H1 (cell line): ENCODE measurements around the gene HERC5. TPM values are rescaled to one million over a fixed set of nuclear protein-coding genes. Genes with fewer than 3 reads are reported as not detected.
A peak's percentile ranks its signal among the peaks of the same experiment; 100 is the strongest.

Experiments used
- ATF2 ChIP-seq: IDR thresholded peaks from 2 replicates; pipeline ENCODE4 v1.6.1; 2012; ENCODE audit warnings: low read length, inconsistent platforms
- BACH1 ChIP-seq: IDR thresholded peaks from 2 replicates; pipeline ENCODE4 v1.6.1; 2012; ENCODE audit warnings: low read length, improper control_type of control experiment
- BCL11A ChIP-seq, 2 experiments: IDR thresholded peaks; one replicate each; pipeline ENCODE4 v1.6.1; 2011; ENCODE audit warnings: low read depth in 2 of 2, low read length in 2 of 2, mild to moderate bottlenecking in 2 of 2
- CHD1 ChIP-seq: IDR thresholded peaks from 2 replicates; pipeline ENCODE4 v1.6.1; 2012; ENCODE audit warnings: low read depth, low read length, improper control_type of control experiment
- CHD2 ChIP-seq: IDR thresholded peaks from 2 replicates; pipeline ENCODE4 v1.6.1; 2012; ENCODE audit warnings: low read length, improper control_type of control experiment
- CREB1 ChIP-seq: IDR thresholded peaks from 2 replicates; pipeline ENCODE4 v1.6.1; 2012; ENCODE audit warnings: inconsistent platforms
- CTBP2 ChIP-seq: IDR thresholded peaks from 2 replicates; pipeline ENCODE4 v1.7.0; 2011; ENCODE audit warnings: borderline replicate concordance, mild to moderate bottlenecking, moderate library complexity, mixed read lengths, low read length; ENCODE audit not compliant: insufficient read depth, insufficient read length
- E2F6 ChIP-seq: IDR thresholded peaks from 2 replicates; pipeline ENCODE4 v1.6.1; 2012; ENCODE audit warnings: inconsistent platforms
- EP300 ChIP-seq, 2 experiments: IDR thresholded peaks; 1 replicate in 1 of 2; 2 replicates in 1 of 2; pipeline ENCODE4 v1.6.1; 2011 to 2012; ENCODE audit warnings: low read depth in 2 of 2, low read length in 2 of 2, mild to moderate bottlenecking in 2 of 2, borderline replicate concordance in 1 of 2, inconsistent platforms in 1 of 2, moderate library complexity in 1 of 2
- JUND ChIP-seq: IDR thresholded peaks from 2 replicates; pipeline ENCODE4 v1.6.1; 2011; ENCODE audit warnings: mild to moderate bottlenecking, improper control_type of control experiment, low read length
- KDM4A ChIP-seq: IDR thresholded peaks from one replicate; pipeline ENCODE4 v1.7.1; 2012; ENCODE audit warnings: low read depth, mild to moderate bottlenecking, moderate library complexity, low read length, inconsistent platforms; ENCODE audit not compliant: severe bottlenecking
- PHF8 ChIP-seq: fragments of 200-600 bp; sonication (generic); conservative IDR thresholded peaks from 2 replicates; pipeline ENCODE4 v1.7.1; 2012; ENCODE audit warnings: low read depth, mild to moderate bottlenecking, inconsistent platforms, low read length, moderate library complexity
- POU5F1 ChIP-seq: IDR thresholded peaks from 2 replicates; pipeline ENCODE4 v1.6.1; 2011; ENCODE audit warnings: low read depth, mild to moderate bottlenecking, low read length, moderate library complexity
- RBBP5 ChIP-seq: IDR thresholded peaks from 2 replicates; pipeline ENCODE4 v1.7.1; 2012; ENCODE audit warnings: low read depth, mild to moderate bottlenecking, inconsistent platforms, low read length, moderate library complexity, borderline replicate concordance
- RNF2 ChIP-seq: fragments of 200-900, 300-1000 bp; sonication (generic); IDR thresholded peaks from 2 replicates; pipeline ENCODE4 v1.7.1; 2016; ENCODE audit warnings: borderline replicate concordance, low read depth, mild to moderate bottlenecking, antibody characterized with exemption, low read length; ENCODE audit not compliant: poor library complexity, severe bottlenecking; ENCODE audit errors: missing control alignments
- SIX5 ChIP-seq: IDR thresholded peaks from 2 replicates; pipeline ENCODE4 v1.6.1; 2011; ENCODE audit warnings: mild to moderate bottlenecking, low read depth, low read length
- SP1 ChIP-seq: IDR thresholded peaks from 2 replicates; pipeline ENCODE4 v1.6.1; 2011; ENCODE audit warnings: low read depth, low read length
- SUZ12 ChIP-seq: fragments of 200-600 bp; sonication (generic); IDR thresholded peaks from 2 replicates; pipeline ENCODE4 v1.6.1; 2012; ENCODE audit warnings: mild to moderate bottlenecking, inconsistent platforms, low read length, moderate library complexity, mixed read lengths
- TAF1 ChIP-seq: IDR thresholded peaks from 2 replicates; pipeline ENCODE4 v1.6.1; 2011; ENCODE audit warnings: mild to moderate bottlenecking, low read depth, low read length
- TBP ChIP-seq: IDR thresholded peaks from 2 replicates; pipeline ENCODE4 v1.6.1; 2011; ENCODE audit warnings: low read depth, low read length, improper control_type of control experiment
- YY1 ChIP-seq: IDR thresholded peaks from 2 replicates; pipeline ENCODE4 v1.6.1; 2011; ENCODE audit warnings: low read depth, mild to moderate bottlenecking, low read length
- polyA plus RNA-seq, 7 experiments: library from polyadenylated mRNA; depleted of rRNA in 3 of 7; stranded (reverse) in 5 of 7; unstranded in 2 of 7; fragments of >200 nt in 5 of 7; fragments of 200-250 nt in 2 of 7; gene quantifications; 1 replicate in 5 of 7; 2 replicates in 1 of 7; 4 replicates in 1 of 7; pipeline versions ENCODE4 v1.2.1 to v1.2.3, GENCODE V29; 2011 to 2013; ENCODE audit warnings: missing spikeins in 2 of 7, mixed read lengths in 2 of 7
- total RNA-seq: library from RNA; stranded (reverse); fragmentation: NEBNext Ultra II Directional; extraction: Animal tissue kit (Norgen Biotek cat#: 25700); gene quantifications from 2 replicates; pipeline ENCODE4 v1.2.1, GENCODE V29; 2021
- TF ChIP-seq, protein P1 (sequence below): IDR thresholded peaks from 2 replicates; pipeline ENCODE4 v1.6.1; 2012; ENCODE audit warnings: inconsistent platforms

HERC5 gene
- total and polyA plus RNA-seq, 2 of the 8 experiments (the other 6 are each of a cell fraction or from before 2014, with no cell fraction given): 6.6 to 20.7 TPM

- TF ChIP-seq ATF2 (no peak), JUND (no peak), BACH1 (no peak), TBP (no peak), SIX5 (no peak), CHD2 (no peak), PHF8 (peak; percentile 16; the same call in 1 of the 2 replicates), RBBP5 (peak; percentile 86; the same call in 1 of the 2 replicates), RNF2 (peak; percentile 20), SP1 (no peak), E2F6 (no peak), CREB1 (no peak), CTBP2 (no peak), POU5F1 (no peak), BCL11A (IDR thresholded peaks at IDR 0.05; ENCODE audit: low read depth in 2 of 2, low read length in 2 of 2) (no peak), TAF1 (no peak; the same call in 1 of the 2 replicates), KDM4A (peak; percentile 86), YY1 (no peak), SUZ12 (peak; percentile 54; the same call in 1 of the 2 replicates), CHD1 (no peak), EP300 (IDR thresholded peaks at IDR 0.05; ENCODE audit: borderline replicate concordance in 1 of 2, low read depth in 2 of 2, low read length in 2 of 2) (no peak)
- TF ChIP-seq, protein P1, sequence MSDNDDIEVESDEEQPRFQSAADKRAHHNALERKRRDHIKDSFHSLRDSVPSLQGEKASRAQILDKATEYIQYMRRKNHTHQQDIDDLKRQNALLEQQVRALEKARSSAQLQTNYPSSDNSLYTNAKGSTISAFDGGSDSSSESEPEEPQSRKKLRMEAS: no peak
Measured at GRCh38 chr4:88457307-88458103, 586 bp downstream of the HERC5 start (continued).
